ENCODE results near the gene AGGF1. TPM values are rescaled to one million over a fixed set of nuclear protein-coding genes. Genes with fewer than 3 reads are reported as not detected.
A peak's percentile ranks its signal among the peaks of the same experiment; 100 is the strongest.

AGGF1 gene
- polyA plus RNA-seq, 2 of the 4 experiments (the other 2 are of a cell fraction): 15.8 to 32.5 TPM

- TF ChIP-seq MAX (IDR thresholded peaks at IDR 0.05) (peak; percentile 93), ESRRA (IDR thresholded peaks at IDR 0.05; ENCODE audit: borderline replicate concordance, low read length) (no peak), PHF8 (IDR thresholded peaks at IDR 0.05; ENCODE audit: borderline replicate concordance, low read depth) (peak; percentile 62; the same call in 1 of the 2 replicates), RAD21 (conservative IDR thresholded peaks at IDR 0.05 in 1 of 2, IDR thresholded peaks at IDR 0.05 in 1 of 2) (peak; percentile 25 to 50; a peak in 3 of 5 replicates), KDM5A (IDR thresholded peaks at IDR 0.05) (no peak), ZC3H11A (IDR thresholded peaks at IDR 0.05) (no peak), GATA3 (IDR thresholded peaks at IDR 0.05; ENCODE audit: borderline replicate concordance) (no peak), EP300 (IDR thresholded peaks at IDR 0.05) (no peak), JUNB (IDR thresholded peaks at IDR 0.05) (no peak), NPAS2 (CRISPR knock-in tag; IDR thresholded peaks at IDR 0.05; ENCODE audit: borderline replicate concordance) (no peak), HMGXB4 (CRISPR knock-in tag; IDR thresholded peaks at IDR 0.05; ENCODE audit: borderline replicate concordance) (no peak; the same call in 1 of the 2 replicates), TFCP2L1 (CRISPR knock-in tag; IDR thresholded peaks at IDR 0.05) (no peak; the same call in 1 of the 2 replicates), HES2 (IDR thresholded peaks at IDR 0.05) (no peak), ZNF302 (CRISPR knock-in tag; IDR thresholded peaks at IDR 0.05) (no peak), ELK1 (IDR thresholded peaks at IDR 0.05; ENCODE audit: low read depth, low read length) (no peak), CHD2 (IDR thresholded peaks at IDR 0.05; ENCODE audit: low read length, partially characterized antibody) (peak; percentile 2), CHD4 (IDR thresholded peaks at IDR 0.05; ENCODE audit: borderline replicate concordance) (no peak), USF2 (IDR thresholded peaks at IDR 0.05) (peak; percentile 81), FOSL2 (IDR thresholded peaks at IDR 0.05) (no peak), FOSL2 (CRISPR knock-in tag; IDR thresholded peaks at IDR 0.05) (peak; percentile 50), PBX3 (IDR thresholded peaks at IDR 0.05) (0 out of 2 replicates have a peak, but pooled peaks have one; percentile 2), SMC3 (IDR thresholded peaks at IDR 0.05) (peak; percentile 37; the same call in 2 of the 3 replicates), ZFP36 (IDR thresholded peaks at IDR 0.05; ENCODE audit: borderline replicate concordance, partially characterized antibody) (no peak), HOXB5 (CRISPR knock-in tag; IDR thresholded peaks at IDR 0.05) (no peak), TP53 (CRISPR knock-in tag; IDR thresholded peaks at IDR 0.05) (no peak), EHF (CRISPR knock-in tag; IDR thresholded peaks at IDR 0.05) (0 out of 2 replicates have a peak, but pooled peaks have one; percentile 34), SREBF2 (IDR thresholded peaks at IDR 0.05) (no peak), NR3C1 (IDR thresholded peaks at IDR 0.05) (no peak), REST (IDR thresholded peaks at IDR 0.05) (no peak), RFX5 (IDR thresholded peaks at IDR 0.05) (no peak), HOXB13 (CRISPR knock-in tag; IDR thresholded peaks at IDR 0.05; ENCODE audit: low read depth) (no peak), JUN (IDR thresholded peaks at IDR 0.05) (peak in 1 of 2 experiments; percentile 76; a peak in 4 of 5 replicates)
Measured at GRCh38 chr5:77086689-77087483, 56.7 kb downstream of the AGGF1 start, which contains the start of gene ZBED3 (continued).
